H1 (cell line): ENCODE measurements around the gene IFIT1. TPM values are rescaled to one million over a fixed set of nuclear protein-coding genes. Genes with fewer than 3 reads are reported as not detected.

Experiments
- CTCF ChIA-PET: fragments of 300-600 bp; sonication (Branson Sonifier 250); formaldehyde crosslinking; loops from one replicate; lab custom pipeline; 2021; ENCODE audit not compliant: partially characterized antibody; lab: Charles Lee
- POLR2A ChIA-PET: fragments of 300-600 bp; sonication (Branson Sonifier 250); formaldehyde crosslinking; loops from one replicate; lab custom pipeline; 2021; ENCODE audit warnings: inconsistent platforms; ENCODE audit not compliant: partially characterized antibody; lab: Charles Lee
- DNase-seq, 2 experiments: peaks; one replicate each; pipeline versions ENCODE4 v3.0.0 to v3.0.0-alpha.2; 2010 to 2022; ENCODE audit warnings: low spot score in 2 of 2, low read depth in 1 of 2, mixed read lengths in 1 of 2
- FAIRE-seq: peaks from 2 replicates; lab custom pipeline; 2011; peaks lifted over from hg19 to GRCh38; lab: Jason Lieb, UNC
- H2AFZ ChIP-seq: 2 replicates; pipeline ENCODE4 v1.8.1; 2012; ENCODE audit warnings: low read length, inconsistent platforms
- H2AK5ac ChIP-seq: 2 replicates; pipeline ENCODE4 v1.6.1; 2013; ENCODE audit warnings: low read depth, low read length
- H2BK120ac ChIP-seq: replicated peaks from 2 replicates; pipeline ENCODE3; 2013; ENCODE audit warnings: low read depth, low read length, inconsistent platforms
- H2BK12ac ChIP-seq: 2 replicates; pipeline ENCODE4 v1.6.1; 2013; ENCODE audit warnings: low read depth, low read length
- H2BK15ac ChIP-seq: 2 replicates; pipeline ENCODE4 v1.6.1; 2013; ENCODE audit warnings: low read length
- H2BK20ac ChIP-seq: 2 replicates; pipeline ENCODE4 v1.6.1; 2013; ENCODE audit warnings: low read length
- H2BK5ac ChIP-seq: 2 replicates; pipeline ENCODE4 v1.6.1; 2013; ENCODE audit warnings: low read depth, low read length
- H3K14ac ChIP-seq: 2 replicates; pipeline ENCODE4 v1.6.1; 2013; ENCODE audit warnings: inconsistent platforms; ENCODE audit not compliant: insufficient read length
- H3K18ac ChIP-seq: 2 replicates; pipeline ENCODE4 v1.6.1; 2013; ENCODE audit warnings: low read length; ENCODE audit errors: extremely low read depth
- H3K23ac ChIP-seq: 2 replicates; pipeline ENCODE4 v1.6.1; 2013; ENCODE audit warnings: inconsistent platforms; ENCODE audit not compliant: insufficient read length
- H3K23me2 ChIP-seq: 2 replicates; pipeline ENCODE4 v1.6.1; 2013; ENCODE audit warnings: low read depth, low read length
- H3K27ac ChIP-seq: 2 replicates; pipeline ENCODE4 v1.6.1; 2011; ENCODE audit warnings: low read depth, low read length, inconsistent platforms
- H3K27me3 ChIP-seq, 4 experiments: replicated peaks in 1 of 4; 1 replicate in 1 of 4; 2 replicates in 3 of 4; pipeline versions ENCODE4 v1.6.1 to v1.8.1; 2011 to 2013; ENCODE audit warnings: low read length in 3 of 4, mild to moderate bottlenecking in 3 of 4, inconsistent platforms in 2 of 4, mixed read lengths in 2 of 4, moderate library complexity in 1 of 4; ENCODE audit not compliant: control insufficient read depth in 3 of 4, insufficient read depth in 3 of 4; ENCODE audit errors: extremely low read depth in 1 of 4
- H3K36me3 ChIP-seq, 4 experiments: 2 replicates each; pipeline versions ENCODE4 v1.6.1 to v1.8.1; 2011 to 2013; ENCODE audit warnings: mild to moderate bottlenecking in 4 of 4, low read length in 3 of 4, moderate library complexity in 2 of 4, control low read depth in 1 of 4, inconsistent platforms in 1 of 4; ENCODE audit not compliant: insufficient read depth in 4 of 4, control insufficient read depth in 2 of 4
- H3K4ac ChIP-seq: replicated peaks from 2 replicates; pipeline ENCODE3; 2013; ENCODE audit warnings: low read length, low read depth, mixed read lengths, inconsistent platforms; ENCODE audit not compliant: insufficient read length
- H3K4me1 ChIP-seq, 4 experiments: replicated peaks in 1 of 4; 1 replicate in 1 of 4; 2 replicates in 3 of 4; pipeline versions ENCODE4 v1.6.1 to v1.8.1; 2011 to 2013; ENCODE audit warnings: low read length in 3 of 4, inconsistent platforms in 2 of 4, mixed read lengths in 1 of 4; ENCODE audit not compliant: insufficient read depth in 4 of 4, control insufficient read depth in 3 of 4
- H3K4me2 ChIP-seq, 2 experiments: 2 replicates each; pipeline versions ENCODE4 v1.6.1 to v1.8.1; 2011 to 2013; ENCODE audit warnings: low read depth in 2 of 2, low read length in 2 of 2, control low read depth in 1 of 2, inconsistent platforms in 1 of 2, mild to moderate bottlenecking in 1 of 2; ENCODE audit not compliant: insufficient read depth in 1 of 2
- H3K4me3 ChIP-seq, 4 experiments: fragments of 200-600, 300-600 bp in 1 of 4; sonication (generic), shearing (Covaris generic), sonication (Bioruptor Twin) in 1 of 4; 2 replicates each; pipeline versions ENCODE4 v1.5.1 to v1.8.1; 2011 to 2016; ENCODE audit warnings: low read length in 4 of 4, low read depth in 3 of 4, control low read depth in 2 of 4, inconsistent platforms in 2 of 4, mild to moderate bottlenecking in 2 of 4, mixed read lengths in 1 of 4, moderate library complexity in 1 of 4; ENCODE audit not compliant: insufficient read depth in 2 of 4; ENCODE audit errors: extremely low read depth in 1 of 4
- H3K56ac ChIP-seq: replicated peaks from 2 replicates; pipeline ENCODE3; 2013; ENCODE audit warnings: low read depth, mild to moderate bottlenecking, mixed read lengths, low read length, inconsistent platforms; ENCODE audit not compliant: insufficient read length
- H3K79me1 ChIP-seq: 2 replicates; pipeline ENCODE4 v1.6.1; 2013; ENCODE audit warnings: low read depth, low read length, control low read depth
- H3K79me2 ChIP-seq, 2 experiments: 2 replicates each; pipeline versions ENCODE4 v1.6.1 to v1.8.1; 2012 to 2013; ENCODE audit warnings: low read length in 2 of 2, mild to moderate bottlenecking in 2 of 2, inconsistent platforms in 1 of 2; ENCODE audit not compliant: insufficient read depth in 2 of 2, control insufficient read depth in 1 of 2
- H3K9ac ChIP-seq, 4 experiments: replicated peaks in 1 of 4; 1 replicate in 1 of 4; 2 replicates in 3 of 4; pipeline versions ENCODE4 v1.6.1 to v1.8.1; 2011 to 2013; ENCODE audit warnings: low read depth in 3 of 4, low read length in 3 of 4, control low read depth in 2 of 4, mild to moderate bottlenecking in 2 of 4, moderate library complexity in 2 of 4, inconsistent platforms in 1 of 4; ENCODE audit errors: extremely low read depth in 1 of 4
- H3K9me3 ChIP-seq, 2 experiments: 2 replicates each; pipeline versions ENCODE4 v1.6.1 to v1.8.1; 2012 to 2013; ENCODE audit warnings: mild to moderate bottlenecking in 2 of 2, moderate library complexity in 2 of 2, control low read depth in 1 of 2, inconsistent platforms in 1 of 2, low read depth in 1 of 2, low read length in 1 of 2, mixed read lengths in 1 of 2; ENCODE audit not compliant: insufficient read depth in 2 of 2
- H4K20me1 ChIP-seq, 2 experiments: replicated peaks in 1 of 2; 2 replicates each; pipeline versions ENCODE3 to v1.8.1; 2011 to 2013; ENCODE audit warnings: inconsistent platforms in 2 of 2, low read length in 2 of 2, mild to moderate bottlenecking in 1 of 2; ENCODE audit not compliant: insufficient read depth in 2 of 2, control insufficient read depth in 1 of 2
- H4K5ac ChIP-seq: 2 replicates; pipeline ENCODE4 v1.6.1; 2013; ENCODE audit warnings: low read length, low read depth, mixed read lengths, inconsistent platforms; ENCODE audit not compliant: insufficient read length
- H4K8ac ChIP-seq: 2 replicates; pipeline ENCODE4 v1.8.0; 2013; ENCODE audit warnings: mild to moderate bottlenecking, moderate library complexity, low read length, inconsistent platforms; ENCODE audit not compliant: insufficient read depth; ENCODE audit errors: extremely low read depth
- H4K91ac ChIP-seq: replicated peaks from 2 replicates; pipeline ENCODE3; 2013; ENCODE audit warnings: low read length, mixed read lengths, inconsistent platforms; ENCODE audit not compliant: insufficient read length
- CHD1 ChIP-seq: IDR thresholded peaks from 2 replicates; pipeline ENCODE4 v1.6.1; 2012; ENCODE audit warnings: low read depth, low read length, improper control_type of control experiment
- EZH2 ChIP-seq: fragments of 200-600 bp; sonication (generic); IDR thresholded peaks from 2 replicates; pipeline ENCODE4 v1.7.1; 2012; ENCODE audit warnings: low read depth, mild to moderate bottlenecking, moderate library complexity, low read length, inconsistent platforms; ENCODE audit not compliant: severe bottlenecking
- GTF2F1 ChIP-seq: IDR thresholded peaks from 2 replicates; pipeline ENCODE4 v1.6.1; 2012; ENCODE audit warnings: low read depth, low read length, improper control_type of control experiment, borderline replicate concordance
- JUND ChIP-seq: IDR thresholded peaks from 2 replicates; pipeline ENCODE4 v1.6.1; 2011; ENCODE audit warnings: mild to moderate bottlenecking, improper control_type of control experiment, low read length
- PHF8 ChIP-seq: fragments of 200-600 bp; sonication (generic); conservative IDR thresholded peaks from 2 replicates; pipeline ENCODE4 v1.7.1; 2012; ENCODE audit warnings: low read depth, mild to moderate bottlenecking, inconsistent platforms, low read length, moderate library complexity
- SAP30 ChIP-seq: fragments of 300-600 bp; sonication (generic); IDR thresholded peaks from 2 replicates; pipeline ENCODE4 v1.7.1; 2012; ENCODE audit warnings: low read length, moderate library complexity, mild to moderate bottlenecking, inconsistent platforms; ENCODE audit not compliant: insufficient read depth, insufficient replicate concordance
- SIX5 ChIP-seq: IDR thresholded peaks from 2 replicates; pipeline ENCODE4 v1.6.1; 2011; ENCODE audit warnings: mild to moderate bottlenecking, low read depth, low read length
- YY1 ChIP-seq: IDR thresholded peaks from 2 replicates; pipeline ENCODE4 v1.6.1; 2011; ENCODE audit warnings: low read depth, mild to moderate bottlenecking, low read length
- WGBS, 2 experiments: shearing (Covaris generic) in 1 of 2; methylation state at CpG; one replicate each; pipeline versions ENCODE4 v1.1.6 to v1.1.7; 2013 to 2015; ENCODE audit warnings: low lambda C conversion rate in 2 of 2, mixed read lengths in 2 of 2, inconsistent platforms in 1 of 2, low coverage in 1 of 2, missing lambda C conversion rate in 1 of 2; ENCODE audit not compliant: insufficient replicate concordance in 2 of 2, insufficient coverage in 1 of 2, insufficient read length in 1 of 2; ENCODE audit errors: extremely low coverage in 1 of 2, missing lambda C conversion rate in 1 of 2; 5-methylcytosine and 5-hydroxymethylcytosine counted together
- polyA plus RNA-seq, 7 experiments: library from polyadenylated mRNA; depleted of rRNA in 3 of 7; stranded (reverse) in 5 of 7; unstranded in 2 of 7; fragments of >200 nt in 5 of 7; fragments of 200-250 nt in 2 of 7; gene quantifications; 1 replicate in 5 of 7; 2 replicates in 1 of 7; 4 replicates in 1 of 7; pipeline versions ENCODE4 v1.2.1 to v1.2.3, GENCODE V29; 2011 to 2013; ENCODE audit warnings: missing spikeins in 2 of 7, mixed read lengths in 2 of 7
- total RNA-seq: library from RNA; stranded (reverse); fragmentation: NEBNext Ultra II Directional; extraction: Animal tissue kit (Norgen Biotek cat#: 25700); gene quantifications from 2 replicates; pipeline ENCODE4 v1.2.1, GENCODE V29; 2021

Gene IFIT1
- total and polyA plus RNA-seq, 2 of the 8 experiments (the other 6 are each of a cell fraction or from before 2014, with no cell fraction given) = 0.94 to 1.5 TPM

- DNase-seq = no peak
- FAIRE-seq = no peak
- Histone ChIP-seq H3K4me1 (peaks cover 6 to 22% (median 21%) of the 10 kb centered on the region in 4 experiments; a peak in 6 of 7 replicates), H3K79me2 (no peaks in the 10 kb centered on the region), H3K27ac (no peak overlapping the region), H2AK5ac (no peak overlapping the region), H3K23me2 (no peaks in the 10 kb centered on the region), H3K23ac (no peak overlapping the region), H3K14ac (no peak overlapping the region), H4K20me1 (no peaks in the 10 kb centered on the region), H3K56ac (no peak overlapping the region), H2AFZ (no peak overlapping the region), H3K79me1 (no peaks in the 10 kb centered on the region), H3K4ac (no peak overlapping the region), H3K27me3 (no peaks in the 10 kb centered on the region), H3K9me3 (no peaks in the 10 kb centered on the region), H4K8ac (no peak overlapping the region), H2BK5ac (no peak overlapping the region), H3K4me2 (no peak overlapping the region), H3K36me3 (no peaks in the 10 kb centered on the region), H2BK12ac (no peak overlapping the region), H3K9ac (no peak overlapping the region), H3K18ac (no peak overlapping the region), H4K5ac (no peak overlapping the region), H2BK20ac (0 out of 2 replicates have a peak overlapping the region, but pooled peaks have one; percentile 35), H2BK120ac (no peak overlapping the region), H2BK15ac (no peak overlapping the region), H4K91ac (no peak overlapping the region), H3K4me3 (no peak overlapping the region)
- 89% methylated on average over 2 of the region's 2 CpGs; no CpG with 5 or more reads in 1 of the 2 experiments for WGBS, 2 experiments
- POLR2A ChIA-PET = interaction anchor here (1.2 kb wide), 1 partner anchor 32 kb away, joined by 3 read pairs; no protein-coding TSS in a partner anchor
- no peak for TF ChIP-seq SIX5
- TF ChIP-seq PHF8 = no peak
- TF ChIP-seq JUND = no peak
- no peak for TF ChIP-seq YY1
- no peak for TF ChIP-seq CHD1
- no peak for TF ChIP-seq SAP30
- no peak for TF ChIP-seq GTF2F1
- TF ChIP-seq EZH2 = no peak
- CTCF ChIA-PET = interaction anchor here (3.8 kb wide), 1 partner anchor 20 kb away, joined by 21 read pairs; no protein-coding TSS in a partner anchor
Measured at GRCh38 chr10:89348975-89349374, 43.4 kb upstream of the IFIT1 start.
